Psoas muscle (tissue), 8 donors: ENCODE data around the gene UNC5C. TPM values are rescaled to one million over a fixed set of nuclear protein-coding genes. Genes with fewer than 3 reads are reported as not detected.

Experiments
- ATAC-seq, 4 donors: fragments of 200-7000 bp; cut with Tn5 transposase; one replicate each; pipeline ENCODE4 v1.9.1; 2020; ENCODE audit warnings: moderate library complexity in 3 of 4, mild to moderate bottlenecking in 2 of 4
- DNase-seq, 2 donors: peaks; one replicate each; pipeline ENCODE4 v3.0.0-alpha.2; 2020
- H3K27ac ChIP-seq: fragments of 200-600 bp; one replicate; pipeline ENCODE4 v1.8.0; 2022
- H3K27me3 ChIP-seq, 3 donors: fragments of 200-600 bp in 1 of 3; one replicate each; pipeline versions ENCODE4 v1.6.1 to v1.8.0; 2013 to 2022; ENCODE audit warnings: low read length in 2 of 3, mild to moderate bottlenecking in 2 of 3, moderate library complexity in 1 of 3; ENCODE audit not compliant: insufficient read depth in 3 of 3
- H3K36me3 ChIP-seq, 2 donors: fragments of 200-600 bp in 1 of 2; one replicate each; pipeline versions ENCODE4 v1.6.1 to v1.8.0; 2013 to 2022; ENCODE audit warnings: low read depth in 1 of 2, mild to moderate bottlenecking in 1 of 2, moderate library complexity in 1 of 2; ENCODE audit not compliant: insufficient read depth in 1 of 2
- H3K4me1 ChIP-seq: fragments of 200-600 bp; one replicate; pipeline ENCODE4 v1.8.0; 2022
- H3K4me3 ChIP-seq: fragments of 200-600 bp; one replicate; pipeline ENCODE4 v1.8.0; 2022; ENCODE audit warnings: mild to moderate bottlenecking
- H3K9me3 ChIP-seq: fragments of 200-600 bp; one replicate; pipeline ENCODE4 v1.8.0; 2022
- WGBS, 3 donors: extraction: QIAGEN DNeasy Blood & Tissue Kit; methylation state at CpG; one replicate each; pipeline versions ENCODE4 v1.1.6 to v1.1.7; 2013; 5-methylcytosine and 5-hydroxymethylcytosine counted together
- intact Hi-C, 2 donors: fragments of 100-400 bp; cut with DNase I; formaldehyde crosslinking; loops; one replicate each; pipeline versions ENCODE4 v1.11.0 to v1.14.2; 2022
- polyA plus RNA-seq, 3 donors: library from polyadenylated mRNA; stranded (reverse); fragments of 200-250 nt; gene quantifications; one replicate each; pipeline ENCODE4 v1.2.3, GENCODE V29; 2013
- total RNA-seq, 4 donors: library from RNA; stranded (reverse); fragmentation: NEBNext Ultra II Directional in 2 of 4; extraction: Animal tissue kit (Norgen Biotek cat#: 25700) in 2 of 4; gene quantifications; one replicate each; pipeline versions ENCODE4 v1.2.1 to v1.2.4, GENCODE V29; 2021 to 2023
- TF ChIP-seq, protein P1 (sequence below): fragments of 200-600 bp; IDR thresholded peaks from one replicate; pipeline ENCODE4 v1.8.0; 2022; ENCODE audit warnings: antibody characterized with exemption
- donor health status: healthy with polysubstance abuse.
- donor health status: DM: no; HTN: no; CAD: no; lungs with moderate emphysema.
- donor health status: Bipolar disorder and iron deficiency.
- donor health status: healthy.
- donor health status: DM: yes; HTN: yes; CAD: no.
- donor health status: DM: no; HTN: no; CAD: no.
- donor health status: DM: no; HTN: no; CAD: no.
- donor health status: DM: yes; HTN: yes; CAD: no.

UNC5C gene
- total and polyA plus RNA-seq, 7 donors = 0.04 to 1.1 (median 0.19) TPM

DNA sequence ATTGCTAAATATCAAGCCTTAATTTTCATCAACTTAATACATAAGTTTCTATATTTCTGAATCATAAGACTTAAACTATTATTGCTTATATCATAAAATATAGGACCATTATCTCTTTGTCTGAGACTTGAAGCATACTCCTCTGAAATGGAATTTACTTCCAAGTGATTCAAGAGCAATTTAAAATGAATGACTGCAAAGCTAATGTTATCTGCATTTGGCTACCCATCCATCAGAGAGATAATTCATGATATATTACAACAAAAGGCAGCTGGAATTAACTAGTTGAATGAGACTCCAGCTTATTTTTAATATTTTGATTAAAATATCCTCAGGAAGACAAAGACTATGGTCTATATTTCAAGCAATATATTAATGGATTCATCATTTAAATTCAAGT, 208.6 kb downstream of the UNC5C start:
- intact Hi-C loops = no loop called here
- H3K27me3 ChIP-seq = no peaks in the 10 kb centered on the region
- no peak for ATAC-seq
- no peaks in the 10 kb centered on the region for H3K4me1 ChIP-seq
- H3K36me3 ChIP-seq = no peaks in the 10 kb centered on the region
- no peak for DNase-seq
- H3K4me3 ChIP-seq = no peak overlapping the region
- H3K27ac ChIP-seq = no peak overlapping the region
- no peaks in the 10 kb centered on the region for H3K9me3 ChIP-seq
- TF ChIP-seq, protein P1, sequence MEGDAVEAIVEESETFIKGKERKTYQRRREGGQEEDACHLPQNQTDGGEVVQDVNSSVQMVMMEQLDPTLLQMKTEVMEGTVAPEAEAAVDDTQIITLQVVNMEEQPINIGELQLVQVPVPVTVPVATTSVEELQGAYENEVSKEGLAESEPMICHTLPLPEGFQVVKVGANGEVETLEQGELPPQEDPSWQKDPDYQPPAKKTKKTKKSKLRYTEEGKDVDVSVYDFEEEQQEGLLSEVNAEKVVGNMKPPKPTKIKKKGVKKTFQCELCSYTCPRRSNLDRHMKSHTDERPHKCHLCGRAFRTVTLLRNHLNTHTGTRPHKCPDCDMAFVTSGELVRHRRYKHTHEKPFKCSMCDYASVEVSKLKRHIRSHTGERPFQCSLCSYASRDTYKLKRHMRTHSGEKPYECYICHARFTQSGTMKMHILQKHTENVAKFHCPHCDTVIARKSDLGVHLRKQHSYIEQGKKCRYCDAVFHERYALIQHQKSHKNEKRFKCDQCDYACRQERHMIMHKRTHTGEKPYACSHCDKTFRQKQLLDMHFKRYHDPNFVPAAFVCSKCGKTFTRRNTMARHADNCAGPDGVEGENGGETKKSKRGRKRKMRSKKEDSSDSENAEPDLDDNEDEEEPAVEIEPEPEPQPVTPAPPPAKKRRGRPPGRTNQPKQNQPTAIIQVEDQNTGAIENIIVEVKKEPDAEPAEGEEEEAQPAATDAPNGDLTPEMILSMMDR = no peak

- no peaks in the 10 kb centered on the region for H3K4me1 ChIP-seq
- ATAC-seq (no peak), DNase-seq (no peak)
- TF ChIP-seq, protein P1 = no peak
- no peaks in the 10 kb centered on the region for H3K27me3 ChIP-seq
- H3K9me3 ChIP-seq = no peaks in the 10 kb centered on the region
- no peaks in the 10 kb centered on the region for H3K36me3 ChIP-seq
- H3K27ac ChIP-seq = no peak overlapping the region
- H3K4me3 ChIP-seq = no peak overlapping the region
- intact Hi-C loops = no loop called here
- WGBS, 3 donors = 76 to 97% (median 95%) methylated on average over 1 of the region's 1 CpG
These were observed 223.1 kb downstream of the UNC5C start for GRCh38 chr4:95325665-95326064.

- Histone ChIP-seq H3K4me3 (no peak overlapping the region), H3K9me3 (no peaks in the 10 kb centered on the region), H3K4me1 (no peaks in the 10 kb centered on the region), H3K36me3 (no peaks in the 10 kb centered on the region), H3K27ac (no peak overlapping the region), H3K27me3 (no peaks in the 10 kb centered on the region)
- DNase-seq (no peak), ATAC-seq (no peak)
- TF ChIP-seq, protein P1 = no peak
- WGBS, 3 donors = 87 to 89% (median 87%) methylated on average over 3 of the region's 3 CpGs
- intact Hi-C loops = no loop called here
These were observed 229.6 kb downstream of the UNC5C start for GRCh38 chr4:95319169-95319568.

- Histone ChIP-seq H3K4me1 (no peaks in the 10 kb centered on the region), H3K27ac (no peak overlapping the region), H3K27me3 (no peaks in the 10 kb centered on the region), H3K9me3 (no peaks in the 10 kb centered on the region), H3K4me3 (no peak overlapping the region), H3K36me3 (no peaks in the 10 kb centered on the region)
- TF ChIP-seq, protein P1 = no peak
- WGBS, 3 donors = 43 to 56% (median 45%) methylated on average over 1 of the region's 1 CpG
- ATAC-seq = no peak
- intact Hi-C loops = no loop called here
- no peak for DNase-seq
These were observed 230.3 kb downstream of the UNC5C start for GRCh38 chr4:95318483-95318882.

DNA sequence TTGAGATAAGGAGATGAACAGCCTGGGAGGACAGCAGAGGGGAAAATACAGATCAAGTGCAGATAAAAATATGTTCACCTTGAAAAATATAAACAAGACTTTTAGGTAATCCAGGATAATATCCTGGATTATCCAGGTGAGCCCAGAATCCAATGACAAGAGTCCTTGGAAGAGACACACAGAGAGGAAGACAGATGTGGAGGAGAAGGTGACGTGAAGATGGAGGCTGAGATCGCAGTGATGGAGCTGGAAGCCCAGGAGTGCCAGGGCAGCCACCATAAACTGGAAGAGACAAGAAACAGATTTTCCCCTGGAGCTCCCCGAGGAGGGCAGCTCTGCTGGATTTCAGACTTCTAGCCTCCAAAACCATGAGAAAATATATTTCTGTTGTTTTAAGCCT, 230.7 kb downstream of the UNC5C start:
- no peaks in the 10 kb centered on the region for H3K9me3 ChIP-seq
- no peak overlapping the region for H3K27ac ChIP-seq
- H3K4me3 ChIP-seq = no peak overlapping the region
- H3K36me3 ChIP-seq = no peaks in the 10 kb centered on the region
- no peaks in the 10 kb centered on the region for H3K27me3 ChIP-seq
- intact Hi-C loops = no loop called here
- ATAC-seq = no peak
- no peak for DNase-seq
- TF ChIP-seq, protein P1 = no peak
- no peaks in the 10 kb centered on the region for H3K4me1 ChIP-seq
- 81 to 88% (median 84%) methylated on average over 3 of the region's 3 CpGs for WGBS, 3 donors
